Neural crest cell (in vitro differentiated cells): ENCODE measurements around the gene FXYD1. TPM values are rescaled to one million over a fixed set of nuclear protein-coding genes. Genes with fewer than 3 reads are reported as not detected.
"Not testable (repeated sequence)": the region's sequence is repeated elsewhere in the genome, so short reads cannot be mapped to it uniquely, and the experiment has no call there.

Experiments
- DNase-seq: peaks from one replicate; pipeline ENCODE4 v3.0.0; 2021; ENCODE audit warnings: low read depth, mixed read lengths, low spot score
- H3K27ac Mint-ChIP-seq: one replicate; pipeline ENCODE4 v1.8.0; 2021; ENCODE audit warnings: mild to moderate bottlenecking, mixed read lengths; ENCODE audit not compliant: unreplicated experiment
- H3K27me3 Mint-ChIP-seq: 2 replicates; pipeline ENCODE4 v1.8.0; 2021; ENCODE audit warnings: low read depth, mild to moderate bottlenecking, mixed read lengths
- H3K36me3 Mint-ChIP-seq: 2 replicates; pipeline ENCODE4 v1.8.0; 2021; ENCODE audit warnings: low read depth, mild to moderate bottlenecking, mixed read lengths
- H3K4me1 Mint-ChIP-seq: 2 replicates; pipeline ENCODE4 v1.8.0; 2021; ENCODE audit warnings: mixed read lengths
- H3K4me3 Mint-ChIP-seq: one replicate; pipeline ENCODE4 v1.8.0; 2021; ENCODE audit warnings: mild to moderate bottlenecking, mixed read lengths
- H3K9me3 Mint-ChIP-seq: 2 replicates; pipeline ENCODE4 v1.8.0; 2021; ENCODE audit warnings: mixed read lengths
- CTCF ChIP-seq: fragments of 200-600 bp; sonication (generic); conservative IDR thresholded peaks from 2 replicates; pipeline ENCODE4 v1.5.0; 2021; ENCODE audit warnings: antibody characterized with exemption, mild to moderate bottlenecking
- total RNA-seq: library from RNA; stranded (reverse); gene quantifications from 2 replicates; pipeline ENCODE4 v1.2.1, GENCODE V29; 2021

Gene FXYD1
- total RNA-seq, 1 donor from 2014 or later = 4.2 TPM

GRCh38 chr19:35128398-35129057 lies 10.1 kb upstream of the FXYD1 start:
- Mint-ChIP-seq H3K4me3 (no peak overlapping the region), H3K27me3 (no peaks in the 10 kb centered on the region), H3K36me3 (peaks cover 8% of the 10 kb centered on the region), H3K9me3 (peaks cover 12% of the 10 kb centered on the region), H3K4me1 (peaks cover 38% of the 10 kb centered on the region), H3K27ac (peak overlapping the region; percentile 20)
- TF ChIP-seq CTCF = no peak
- DNase-seq = no peak

- Mint-ChIP-seq H3K4me1 (peaks cover 34% of the 10 kb centered on the region), H3K9me3 (peaks cover 12% of the 10 kb centered on the region), H3K27ac (peak overlapping the region; percentile 29)
- H3K36me3 Mint-ChIP-seq, H3K4me3 Mint-ChIP-seq, H3K27me3 Mint-ChIP-seq, DNase-seq: not testable (repeated sequence)
Observed at GRCh38 chr19:35129724-35130274, 8.8 kb upstream of the FXYD1 start.

- peaks cover 12% of the 10 kb centered on the region for H3K9me3 Mint-ChIP-seq
- no peaks in the 10 kb centered on the region for H3K27me3 Mint-ChIP-seq
- TF ChIP-seq CTCF = no peak
- H3K4me3 Mint-ChIP-seq = no peak overlapping the region
- H3K36me3 Mint-ChIP-seq = peaks cover 8% of the 10 kb centered on the region
- H3K27ac Mint-ChIP-seq = no peak overlapping the region
- peaks cover 38% of the 10 kb centered on the region for H3K4me1 Mint-ChIP-seq
- DNase-seq = no peak
Observed at GRCh38 chr19:35130761-35131720, 7.6 kb upstream of the FXYD1 start.

GRCh38 chr19:35132254-35132653 lies 6.4 kb upstream of the FXYD1 start:
- Mint-ChIP-seq H3K27ac (peak overlapping the region; percentile 0), H3K36me3 (peaks cover 8% of the 10 kb centered on the region), H3K27me3 (no peaks in the 10 kb centered on the region), H3K9me3 (peaks cover 12% of the 10 kb centered on the region), H3K4me1 (peaks cover 43% of the 10 kb centered on the region), H3K4me3 (no peak overlapping the region)
- no peak for DNase-seq
- TF ChIP-seq CTCF = no peak

GRCh38 chr19:35133826-35134225 lies 4.8 kb upstream of the FXYD1 start:
- peaks cover 8% of the 10 kb centered on the region for H3K36me3 Mint-ChIP-seq

More at GRCh38 chr19:35133826-35134225, 4.8 kb upstream of the FXYD1 start:
- no peak for TF ChIP-seq CTCF
- DNase-seq = no peak
- H3K9me3 Mint-ChIP-seq = peaks cover 12% of the 10 kb centered on the region
- H3K4me1 Mint-ChIP-seq = peaks cover 54% of the 10 kb centered on the region
- H3K27me3 Mint-ChIP-seq = no peaks in the 10 kb centered on the region
- no peak overlapping the region for H3K27ac Mint-ChIP-seq
- H3K4me3 Mint-ChIP-seq = no peak overlapping the region
